Neural progenitor cell (in vitro differentiated cells): Measurements from ENCODE around the gene RHOF. TPM values are rescaled to one million over a fixed set of nuclear protein-coding genes. Genes with fewer than 3 reads are reported as not detected.

Source experiments
- DNase-seq: peaks from one replicate; pipeline ENCODE4 v3.0.0-alpha.2; 2016; ENCODE audit warnings: low spot score
- H2AFZ ChIP-seq: fragments of 200-600 bp; sonication (generic); replicated peaks from 2 replicates; pipeline ENCODE4 v1.6.1; 2016; ENCODE audit warnings: antibody characterized with exemption
- H3F3A ChIP-seq: fragments of 200-600 bp; sonication (generic); 2 replicates; pipeline ENCODE4 v1.6.1; 2016; ENCODE audit warnings: antibody characterized with exemption, low read depth
- H3K27ac ChIP-seq: fragments of 200-600 bp; sonication (generic); 2 replicates; pipeline ENCODE4 v1.5.1; 2016; ENCODE audit warnings: mild to moderate bottlenecking
- H3K27me3 ChIP-seq: fragments of 200-600 bp; sonication (generic); 2 replicates; pipeline ENCODE4 v1.6.1; 2016; ENCODE audit warnings: mild to moderate bottlenecking, moderate library complexity
- H3K36me3 ChIP-seq: fragments of 200-600 bp; sonication (generic); 2 replicates; pipeline ENCODE4 v1.5.1; 2016
- H3K4me1 ChIP-seq: fragments of 200-600 bp; sonication (generic); 2 replicates; pipeline ENCODE4 v1.6.1; 2016; ENCODE audit warnings: mixed run types
- H3K4me2 ChIP-seq: fragments of 200-600 bp; sonication (generic); 2 replicates; pipeline ENCODE4 v1.6.1; 2016
- H3K4me3 ChIP-seq: fragments of 200-600 bp; sonication (generic); 2 replicates; pipeline ENCODE4 v1.5.1; 2016
- H3K79me2 ChIP-seq: fragments of 200-600 bp; sonication (generic); 2 replicates; pipeline ENCODE4 v1.6.1; 2016; ENCODE audit warnings: low read depth
- H3K9ac ChIP-seq: fragments of 200-600 bp; sonication (generic); 2 replicates; pipeline ENCODE4 v1.6.1; 2016
- H3K9me3 ChIP-seq: fragments of 200-600 bp; sonication (generic); 2 replicates; pipeline ENCODE4 v1.5.1; 2016; ENCODE audit warnings: low read depth
- H4K20me1 ChIP-seq: fragments of 200-600 bp; sonication (generic); 2 replicates; pipeline ENCODE4 v1.6.1; 2016; ENCODE audit warnings: low read depth
- H3K27ac Mint-ChIP-seq: 3 replicates; pipeline ENCODE4 v1.8.0; 2021; ENCODE audit warnings: mixed read lengths
- H3K27me3 Mint-ChIP-seq: 2 replicates; pipeline ENCODE4 v1.8.0; 2022; ENCODE audit warnings: low read depth, mild to moderate bottlenecking, inconsistent platforms, moderate library complexity, mixed read lengths; ENCODE audit not compliant: insufficient read depth
- H3K36me3 Mint-ChIP-seq: 3 replicates; pipeline ENCODE4 v1.8.0; 2021; ENCODE audit warnings: mixed read lengths
- H3K4me1 Mint-ChIP-seq: 3 replicates; pipeline ENCODE4 v1.8.0; 2021; ENCODE audit warnings: mixed read lengths
- H3K4me3 Mint-ChIP-seq: 3 replicates; pipeline ENCODE4 v1.8.0; 2021; ENCODE audit warnings: mild to moderate bottlenecking, moderate library complexity, mixed read lengths
- H3K9me3 Mint-ChIP-seq: 3 replicates; pipeline ENCODE4 v1.8.0; 2020; ENCODE audit warnings: mixed read lengths
- EZH2 ChIP-seq: fragments of 200-600 bp; sonication (generic); IDR thresholded peaks from 2 replicates; pipeline ENCODE4 v1.6.1; 2017; ENCODE audit warnings: antibody characterized with exemption, mild to moderate bottlenecking, moderate library complexity
- EZH2phosphoT487 ChIP-seq: fragments of 200-600 bp; sonication (generic); IDR thresholded peaks from 2 replicates; pipeline ENCODE4 v1.6.1; 2017; ENCODE audit warnings: antibody characterized with exemption
- total RNA-seq: library from RNA; depleted of rRNA; stranded (reverse); fragments of >200 nt; gene quantifications from 2 replicates; pipeline ENCODE4 v1.2.3, GENCODE V29; 2015; ENCODE audit warnings: low replicate concordance
- TF ChIP-seq, protein P1 (sequence below): fragments of 200-600 bp; sonication (generic); IDR thresholded peaks from 2 replicates; pipeline ENCODE4 v1.5.1; 2017; ENCODE audit warnings: antibody characterized with exemption, mild to moderate bottlenecking

Gene RHOF
- total RNA-seq, 1 donor from 2014 or later = 20.1 TPM

DNA sequence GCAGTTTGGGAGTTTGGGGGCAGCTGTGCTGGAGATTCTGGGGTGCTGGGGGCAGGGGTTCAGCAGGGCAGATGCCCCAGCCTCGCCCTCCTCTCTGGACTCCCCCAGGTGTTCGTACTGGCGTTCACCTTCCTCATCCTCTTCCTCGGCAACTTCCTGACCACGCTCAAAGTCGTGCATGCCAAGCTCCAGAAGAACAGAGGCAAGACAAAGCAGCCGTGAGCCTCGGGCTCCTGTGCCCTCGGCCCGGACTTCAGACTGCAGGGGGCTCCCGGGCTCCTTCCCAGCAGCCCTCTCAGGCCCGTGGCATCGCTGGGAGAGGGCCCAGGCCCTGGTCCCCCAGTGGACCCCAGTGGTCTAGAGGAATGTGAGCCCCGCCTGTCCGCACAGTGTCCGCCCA is 18.0 kb downstream of the RHOF start:
- DNase-seq = no peak
- Histone ChIP-seq H4K20me1 (no peaks in the 10 kb centered on the region), H3F3A (peaks cover 12% of the 10 kb centered on the region), H3K9ac (no peak overlapping the region), H3K27ac (no peak overlapping the region), H3K9me3 (no peaks in the 10 kb centered on the region), H3K4me3 (no peak overlapping the region), H3K36me3 (no peaks in the 10 kb centered on the region), H3K27me3 (no peaks in the 10 kb centered on the region), H2AFZ (no peak overlapping the region), H3K4me1 (peaks cover 7% of the 10 kb centered on the region), H3K4me2 (no peak overlapping the region), H3K79me2 (no peaks in the 10 kb centered on the region)
- TF ChIP-seq, protein P1, sequence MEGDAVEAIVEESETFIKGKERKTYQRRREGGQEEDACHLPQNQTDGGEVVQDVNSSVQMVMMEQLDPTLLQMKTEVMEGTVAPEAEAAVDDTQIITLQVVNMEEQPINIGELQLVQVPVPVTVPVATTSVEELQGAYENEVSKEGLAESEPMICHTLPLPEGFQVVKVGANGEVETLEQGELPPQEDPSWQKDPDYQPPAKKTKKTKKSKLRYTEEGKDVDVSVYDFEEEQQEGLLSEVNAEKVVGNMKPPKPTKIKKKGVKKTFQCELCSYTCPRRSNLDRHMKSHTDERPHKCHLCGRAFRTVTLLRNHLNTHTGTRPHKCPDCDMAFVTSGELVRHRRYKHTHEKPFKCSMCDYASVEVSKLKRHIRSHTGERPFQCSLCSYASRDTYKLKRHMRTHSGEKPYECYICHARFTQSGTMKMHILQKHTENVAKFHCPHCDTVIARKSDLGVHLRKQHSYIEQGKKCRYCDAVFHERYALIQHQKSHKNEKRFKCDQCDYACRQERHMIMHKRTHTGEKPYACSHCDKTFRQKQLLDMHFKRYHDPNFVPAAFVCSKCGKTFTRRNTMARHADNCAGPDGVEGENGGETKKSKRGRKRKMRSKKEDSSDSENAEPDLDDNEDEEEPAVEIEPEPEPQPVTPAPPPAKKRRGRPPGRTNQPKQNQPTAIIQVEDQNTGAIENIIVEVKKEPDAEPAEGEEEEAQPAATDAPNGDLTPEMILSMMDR = no peak
- TF ChIP-seq EZH2phosphoT487 (no peak), EZH2 (no peak)
- Mint-ChIP-seq H3K9me3 (no peaks in the 10 kb centered on the region), H3K4me1 (peaks cover 8% of the 10 kb centered on the region), H3K4me3 (no peak overlapping the region), H3K27me3 (peaks cover 6% of the 10 kb centered on the region), H3K27ac (no peak overlapping the region), H3K36me3 (no peaks in the 10 kb centered on the region)

DNA sequence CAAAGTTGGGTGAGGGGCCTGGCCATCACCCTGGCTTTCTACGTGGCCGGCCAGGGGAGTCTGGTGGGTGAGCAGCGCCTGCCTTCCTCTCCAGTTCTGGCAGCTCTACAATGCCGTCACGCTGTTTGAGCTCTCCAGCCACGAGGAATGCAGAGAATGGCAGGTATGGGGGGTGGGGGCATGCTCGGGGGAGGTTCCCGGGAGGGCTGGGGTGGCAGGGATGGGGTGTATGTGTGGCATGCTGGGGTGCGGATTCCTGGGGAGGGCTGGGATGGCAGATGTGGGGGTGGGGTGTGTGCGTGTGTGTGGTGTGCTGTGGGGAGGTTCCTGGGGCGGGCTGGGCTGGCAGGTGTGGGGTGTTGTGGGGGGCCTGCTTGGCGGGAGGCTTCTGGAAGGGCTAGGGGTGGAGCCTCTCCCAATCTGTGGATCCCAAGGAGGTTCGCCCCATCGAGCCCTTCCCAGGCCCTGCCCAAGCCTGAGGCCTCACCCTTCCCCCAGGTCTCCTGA is 18.5 kb downstream of the RHOF start:
- Histone ChIP-seq H3F3A (peaks cover 12% of the 10 kb centered on the region), H3K9me3 (no peaks in the 10 kb centered on the region), H3K79me2 (no peaks in the 10 kb centered on the region), H2AFZ (no peak overlapping the region), H3K27me3 (no peaks in the 10 kb centered on the region), H3K4me1 (peaks cover 11% of the 10 kb centered on the region), H3K36me3 (no peaks in the 10 kb centered on the region), H3K4me3 (no peak overlapping the region), H3K27ac (no peak overlapping the region), H4K20me1 (no peaks in the 10 kb centered on the region), H3K9ac (no peak overlapping the region), H3K4me2 (no peak overlapping the region)
- Mint-ChIP-seq H3K4me1 (peaks cover 13% of the 10 kb centered on the region), H3K36me3 (no peaks in the 10 kb centered on the region), H3K27me3 (peaks cover 2% of the 10 kb centered on the region), H3K27ac (no peak overlapping the region), H3K4me3 (no peak overlapping the region), H3K9me3 (no peaks in the 10 kb centered on the region)
- DNase-seq = peak; percentile 45
- TF ChIP-seq EZH2phosphoT487 (no peak), EZH2 (no peak)
- TF ChIP-seq, protein P1 = no peak

DNA sequence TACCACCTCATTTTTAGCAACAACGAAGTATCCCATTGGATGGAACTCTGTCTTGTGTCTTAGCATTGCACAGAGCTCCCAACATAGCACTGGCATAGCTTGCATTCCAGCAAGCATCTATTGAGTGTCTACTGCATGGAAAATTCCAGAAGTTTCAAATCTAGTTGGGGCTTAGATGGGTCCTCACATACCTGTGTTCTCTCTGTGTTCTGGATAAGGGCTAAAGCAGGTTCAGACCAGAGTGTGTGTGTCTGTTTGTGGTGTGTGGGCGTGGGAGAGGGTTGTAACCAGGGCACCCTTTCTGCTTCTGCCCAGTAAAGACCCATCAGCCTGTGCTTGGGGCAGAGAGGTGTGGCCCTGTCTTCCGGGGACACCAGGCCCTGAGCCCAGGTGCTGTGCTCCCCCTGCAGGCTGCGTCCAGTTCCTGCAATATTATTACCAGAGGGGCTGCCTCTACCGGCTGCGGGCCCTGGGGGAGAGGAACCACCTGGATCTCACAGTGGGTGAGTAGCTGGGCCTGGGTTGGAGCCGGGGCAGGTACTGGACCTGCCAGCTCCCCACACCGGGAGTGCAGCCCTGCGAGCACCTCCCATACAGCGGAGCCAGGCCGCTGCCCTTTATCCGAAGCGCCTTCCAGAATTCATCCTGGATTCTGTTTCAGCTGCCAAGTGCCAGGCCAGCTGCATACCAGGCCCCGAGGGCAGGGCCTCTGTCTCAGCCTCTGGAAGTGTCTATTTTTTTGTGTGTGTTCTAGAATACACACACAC is 20.3 kb downstream of the RHOF start:
- H3K27ac ChIP-seq = no peak overlapping the region

More for the DNA sequence above, 20.3 kb downstream of the RHOF start:
- Mint-ChIP-seq H3K4me3 (no peak overlapping the region), H3K27me3 (peaks cover 2% of the 10 kb centered on the region), H3K4me1 (peaks cover 16% of the 10 kb centered on the region), H3K36me3 (no peaks in the 10 kb centered on the region), H3K9me3 (no peaks in the 10 kb centered on the region), H3K27ac (no peak overlapping the region)
- peaks cover 11% of the 10 kb centered on the region for H3K4me1 ChIP-seq
- no peak overlapping the region for H2AFZ ChIP-seq
- H3K9ac ChIP-seq = no peak overlapping the region
- H3K27me3 ChIP-seq = no peaks in the 10 kb centered on the region
- no peaks in the 10 kb centered on the region for H3K36me3 ChIP-seq
- H3K4me2 ChIP-seq = no peak overlapping the region
- TF ChIP-seq, protein P1 = peak; percentile 88
- no peak for TF ChIP-seq EZH2
- H3F3A ChIP-seq = peaks cover 12% of the 10 kb centered on the region
- no peaks in the 10 kb centered on the region for H4K20me1 ChIP-seq
- peak; percentile 82 for DNase-seq
- H3K79me2 ChIP-seq = no peaks in the 10 kb centered on the region
- H3K9me3 ChIP-seq = no peaks in the 10 kb centered on the region
- H3K4me3 ChIP-seq = no peak overlapping the region
